HS-27A (cell line): Measurements from ENCODE around the gene VSTM5.
"Not testable (repeated sequence)": the region's sequence is repeated elsewhere in the genome, so short reads cannot be mapped to it uniquely, and the experiment has no call there.

Experiments used
- DNase-seq: peaks from one replicate; pipeline ENCODE4 v3.0.0-alpha.2; 2012; ENCODE audit warnings: low read depth, missing footprints

Gene VSTM5

DNA sequence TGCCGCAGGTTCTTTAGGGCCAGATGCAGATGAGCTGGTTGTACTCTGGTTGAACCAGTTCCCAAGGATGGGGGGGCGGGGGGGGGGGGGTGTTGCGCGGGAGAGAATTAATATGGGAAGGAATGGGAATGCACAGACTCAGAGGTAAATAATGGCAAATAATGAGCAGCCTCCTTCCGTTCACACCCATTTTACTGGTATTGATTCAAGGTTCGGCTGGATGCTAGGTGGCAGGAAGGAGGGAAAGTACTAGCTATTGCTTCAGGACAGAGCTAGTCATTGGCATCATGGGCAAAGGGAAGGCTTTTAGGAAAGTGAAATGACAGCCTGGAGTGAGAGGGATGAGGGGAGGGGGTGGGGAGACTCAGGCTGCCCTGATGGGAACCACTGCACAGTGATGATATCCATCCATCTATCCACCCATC is at the start of gene VSTM5:
VSTM5 (minus strand) TSS at position 25 of the 425 bp plus-strand sequence. CDS start 116 bp downstream, outside the sequence.
- no peak for DNase-seq

- DNase-seq: peak; percentile 49
Observed at GRCh38 chr11:93895106-93895862, 44.9 kb upstream of the VSTM5 start.

- DNase-seq: no peak
Observed at GRCh38 chr11:93890391-93891051, 40.1 kb upstream of the VSTM5 start.

- no peak for DNase-seq
Observed at GRCh38 chr11:93887111-93887510, 36.7 kb upstream of the VSTM5 start.

DNA sequence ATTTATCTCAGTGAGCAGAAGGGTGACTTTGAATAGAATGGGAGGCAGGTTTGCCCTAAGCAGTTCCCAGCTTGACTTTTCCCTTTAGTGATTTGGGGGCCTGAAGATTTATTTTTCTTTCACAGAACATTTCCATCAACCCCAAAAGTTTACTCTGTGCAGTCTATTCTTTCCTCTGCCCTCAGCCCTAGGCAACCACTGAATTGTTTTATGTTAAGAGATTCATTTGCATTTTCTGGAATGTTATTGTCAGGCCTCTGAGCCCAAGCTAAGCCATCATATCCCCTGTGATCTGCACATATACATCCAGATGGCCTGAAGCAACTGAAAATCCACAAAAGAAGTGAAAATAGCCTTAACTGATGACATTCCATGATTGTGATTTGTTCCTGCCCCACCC is 28.7 kb upstream of the VSTM5 start:
- DNase-seq: not testable (repeated sequence)

DNA sequence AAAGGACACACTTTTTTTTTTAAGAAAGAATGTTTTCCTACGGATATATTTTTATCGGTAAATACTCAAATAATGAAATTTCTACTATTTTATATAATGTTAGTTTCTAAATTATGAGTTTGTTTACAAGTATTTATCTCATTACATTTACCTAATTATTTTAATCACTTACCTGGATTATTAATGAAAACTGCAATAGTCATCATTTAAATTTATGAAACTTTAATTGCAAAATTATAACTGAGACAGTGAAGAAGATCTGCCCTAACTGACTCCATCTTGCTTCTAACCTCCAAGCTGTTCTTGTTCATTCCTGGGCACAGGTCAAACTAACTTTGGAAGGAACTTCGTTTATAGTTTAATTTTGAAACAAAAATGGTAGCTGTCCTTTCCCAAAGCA is 25.2 kb upstream of the VSTM5 start:
- DNase-seq: no peak

- DNase-seq: no peak
Observed at GRCh38 chr11:93871526-93871925, 21.1 kb upstream of the VSTM5 start.

DNA sequence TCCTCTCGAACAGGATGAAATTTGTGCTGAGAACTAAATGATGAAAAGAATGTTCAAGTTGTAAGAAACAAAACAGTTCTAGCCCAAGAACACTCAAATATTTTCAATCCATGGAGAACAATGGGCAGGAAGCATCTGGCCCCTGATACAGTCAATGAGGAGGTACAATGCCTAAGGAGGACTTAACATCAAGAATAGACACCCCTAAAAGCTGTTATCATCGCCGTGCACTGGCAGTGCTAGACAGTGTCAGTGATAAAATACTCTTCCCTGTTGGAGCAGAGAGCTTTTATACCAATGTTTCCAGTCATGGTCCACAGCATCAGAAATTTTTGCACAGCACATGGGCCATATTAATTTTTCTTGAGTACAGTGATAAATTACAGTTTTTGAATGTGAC is 20.2 kb upstream of the VSTM5 start:
- DNase-seq: no peak

GRCh38 chr11:93869830-93870229 is 19.4 kb upstream of the VSTM5 start:
- DNase-seq: no peak

DNA sequence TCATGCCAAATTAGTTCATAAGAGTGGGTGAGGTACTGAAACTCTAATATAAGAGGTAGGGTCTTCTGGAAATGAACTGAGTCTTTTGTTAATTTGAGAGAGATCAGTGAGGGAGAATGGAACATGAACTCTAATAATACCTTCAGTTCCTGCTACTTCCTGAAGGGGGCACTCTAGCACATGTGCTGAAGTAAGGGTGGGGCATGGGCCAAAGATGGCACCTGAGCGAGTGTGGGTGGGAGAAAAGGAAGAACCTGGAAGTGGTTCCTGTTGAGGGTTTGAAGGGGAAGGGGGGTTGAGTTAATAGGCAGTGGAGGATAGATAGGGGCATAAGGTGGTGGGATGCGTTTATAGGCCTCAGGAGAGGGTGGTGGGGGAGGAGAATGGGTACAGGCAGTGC is 18.0 kb upstream of the VSTM5 start:
- DNase-seq: not testable (repeated sequence)

GRCh38 chr11:93861808-93862207 is 11.4 kb upstream of the VSTM5 start:
- DNase-seq: no peak

DNA sequence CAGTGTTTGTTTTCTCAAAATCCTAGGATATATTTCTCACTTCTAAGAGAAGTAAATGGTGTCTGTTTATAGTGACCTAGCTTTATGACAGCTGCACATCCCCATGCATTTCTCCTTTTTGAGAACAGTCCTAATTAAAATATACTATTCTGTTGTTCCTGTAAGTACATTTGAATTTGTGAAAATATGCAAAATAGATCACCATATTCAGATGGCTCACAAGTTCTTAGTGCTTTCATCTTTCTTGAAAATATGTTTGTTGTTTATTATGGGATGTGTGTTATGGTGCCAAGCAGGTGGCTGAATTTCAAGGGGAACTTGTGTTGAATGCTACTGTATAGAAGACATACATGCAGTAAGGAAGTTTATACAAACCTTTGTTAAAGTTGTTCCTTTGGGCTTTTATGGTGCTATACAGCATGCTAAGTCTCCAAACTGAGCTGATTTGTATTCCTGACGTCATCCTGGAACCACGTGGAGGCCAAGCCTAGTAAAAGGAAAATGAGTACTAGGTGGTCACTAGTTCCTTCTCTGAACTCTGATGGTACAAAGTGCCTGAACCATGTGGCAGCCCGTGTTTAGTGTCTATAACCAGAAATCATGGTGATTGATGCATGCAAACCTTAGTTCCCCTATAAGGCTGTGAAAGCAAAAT is 7.8 kb upstream of the VSTM5 start:
- DNase-seq: no peak

DNA sequence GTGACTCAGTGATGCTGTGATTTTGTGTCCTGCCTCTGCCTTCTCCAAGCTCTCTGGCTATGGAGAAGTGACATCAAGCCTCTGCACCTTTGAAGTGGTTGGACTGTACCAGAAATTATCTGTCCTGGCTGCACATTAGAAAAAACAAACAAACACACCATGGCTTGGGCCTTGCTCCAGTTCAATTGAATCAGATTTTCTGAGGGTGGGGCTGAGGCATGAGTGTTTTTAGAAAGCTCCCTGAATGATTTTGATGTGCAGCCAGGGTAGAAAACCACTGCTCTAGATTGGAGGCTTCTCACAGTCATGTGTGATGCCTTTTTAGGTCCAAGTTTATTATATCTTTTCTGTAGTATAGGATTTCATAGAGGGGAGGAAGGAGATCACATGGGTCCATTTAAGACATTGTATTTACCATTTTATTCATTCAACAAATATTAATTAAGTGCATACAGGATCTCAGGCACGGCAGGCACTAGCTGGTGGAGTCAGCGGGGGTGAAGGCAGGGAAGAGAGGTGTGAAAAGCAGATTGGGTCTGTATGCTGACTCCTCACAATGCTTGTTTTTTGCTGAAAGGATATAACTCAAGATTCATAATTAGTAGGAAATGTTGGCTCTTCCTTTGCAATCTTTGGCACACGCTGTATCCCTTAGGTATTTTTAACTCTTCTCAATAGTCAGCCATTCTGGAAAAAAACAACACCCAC is 7.1 kb upstream of the VSTM5 start:
- DNase-seq: no peak

- DNase-seq: no peak
Observed at GRCh38 chr11:93852242-93852641, 1.8 kb upstream of the VSTM5 start.

- no peak for DNase-seq
Observed at GRCh38 chr11:93849751-93850593, 446 bp downstream of the VSTM5 start.

GRCh38 chr11:93849201-93849600 is 1.2 kb downstream of the VSTM5 start:
- DNase-seq: no peak

GRCh38 chr11:93846411-93846810 is 4.0 kb downstream of the VSTM5 start:
- peak; percentile 55 for DNase-seq

GRCh38 chr11:93845181-93846092 is 5.0 kb downstream of the VSTM5 start:
- no peak for DNase-seq

- DNase-seq: no peak
Observed at GRCh38 chr11:93844568-93844967, 5.8 kb downstream of the VSTM5 start.

- DNase-seq: no peak
Observed at GRCh38 chr11:93843906-93844305, 6.5 kb downstream of the VSTM5 start.
